ENCODE measurements around the gene AR.
A peak's percentile ranks its signal among the peaks of the same experiment; 100 is the strongest.

Gene AR

GRCh38 chrX:67724359-67725110 is 180.7 kb downstream of the AR start:
- DNase-seq: peak in 9 of 56 donors; percentile 0 to 10 (median 3)

DNA sequence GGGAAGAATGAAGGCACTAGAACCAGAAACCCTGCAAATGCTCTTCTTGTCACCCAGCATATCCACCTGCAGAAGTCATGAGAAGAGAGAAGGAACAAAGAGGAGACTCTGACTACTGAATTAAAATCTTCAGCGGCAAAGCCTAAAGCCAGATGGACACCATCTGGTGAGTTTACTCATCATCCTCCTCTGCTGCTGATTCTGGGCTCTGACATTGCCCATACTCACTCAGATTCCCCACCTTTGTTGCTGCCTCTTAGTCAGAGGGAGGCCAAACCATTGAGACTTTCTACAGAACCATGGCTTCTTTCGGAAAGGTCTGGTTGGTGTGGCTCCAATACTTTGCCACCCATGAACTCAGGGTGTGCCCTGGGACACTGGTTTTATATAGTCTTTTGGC is 181.7 kb downstream of the AR start:
- no peak for DNase-seq

DNA sequence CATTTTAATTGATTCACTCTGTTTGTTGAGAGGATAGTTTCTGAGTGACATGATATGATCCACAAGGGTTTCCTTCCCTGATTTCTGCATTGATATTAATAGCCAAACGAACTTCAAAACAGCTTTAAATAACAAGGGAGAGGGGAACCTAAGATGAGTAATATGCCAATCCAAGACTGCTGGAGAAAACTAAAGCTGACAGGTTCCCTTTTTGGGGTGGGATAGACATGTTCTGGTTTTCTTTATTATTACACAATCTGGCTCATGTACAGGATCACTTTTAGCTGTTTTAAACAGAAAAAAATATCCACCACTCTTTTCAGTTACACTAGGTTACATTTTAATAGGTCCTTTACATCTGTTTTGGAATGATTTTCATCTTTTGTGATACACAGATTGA is 182.2 kb downstream of the AR start:
- no peak for DNase-seq

DNA sequence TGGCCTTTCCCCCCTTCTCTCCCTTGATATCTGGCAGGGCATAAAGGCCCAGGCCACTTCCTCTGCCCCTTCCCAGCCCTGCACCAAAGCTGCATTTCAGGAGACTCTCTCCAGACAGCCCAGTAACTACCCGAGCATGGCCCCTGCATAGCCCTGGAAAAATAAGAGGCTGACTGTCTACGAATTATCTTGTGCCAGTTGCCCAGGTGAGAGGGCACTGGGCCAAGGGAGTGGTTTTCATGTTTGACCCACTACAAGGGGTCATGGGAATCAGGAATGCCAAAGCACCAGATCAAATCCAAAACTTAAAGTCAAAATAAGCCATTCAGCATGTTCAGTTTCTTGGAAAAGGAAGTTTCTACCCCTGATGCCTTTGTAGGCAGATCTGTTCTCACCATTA is 183.8 kb downstream of the AR start:
- no peak for DNase-seq

GRCh38 chrX:67730296-67730695 is 186.5 kb downstream of the AR start:
- no peak for DNase-seq

- DNase-seq: no peak
Measured at GRCh38 chrX:67731061-67731460, 187.2 kb downstream of the AR start.

DNA sequence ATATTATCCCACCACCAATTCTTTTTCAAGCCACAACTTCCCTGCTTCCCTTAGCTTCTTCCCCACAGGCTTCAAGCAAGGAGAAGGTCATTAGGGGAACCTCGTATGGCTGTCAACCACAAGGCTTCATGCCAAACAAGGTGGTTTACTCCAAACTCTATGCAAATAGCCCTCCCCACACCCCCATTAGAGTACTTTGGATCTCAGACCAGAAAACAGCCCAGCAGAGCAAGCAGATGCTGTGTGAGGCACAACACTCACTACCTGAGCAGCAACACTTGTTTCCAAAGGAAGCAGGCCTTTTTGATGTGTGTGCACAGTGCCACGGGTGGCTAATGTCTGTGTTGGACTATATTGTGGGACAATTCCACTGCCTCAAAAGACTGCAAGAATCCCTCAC is 189.0 kb downstream of the AR start:
- no peak for DNase-seq

GRCh38 chrX:67734111-67734753 is 190.4 kb downstream of the AR start:
- no peak for DNase-seq

DNA sequence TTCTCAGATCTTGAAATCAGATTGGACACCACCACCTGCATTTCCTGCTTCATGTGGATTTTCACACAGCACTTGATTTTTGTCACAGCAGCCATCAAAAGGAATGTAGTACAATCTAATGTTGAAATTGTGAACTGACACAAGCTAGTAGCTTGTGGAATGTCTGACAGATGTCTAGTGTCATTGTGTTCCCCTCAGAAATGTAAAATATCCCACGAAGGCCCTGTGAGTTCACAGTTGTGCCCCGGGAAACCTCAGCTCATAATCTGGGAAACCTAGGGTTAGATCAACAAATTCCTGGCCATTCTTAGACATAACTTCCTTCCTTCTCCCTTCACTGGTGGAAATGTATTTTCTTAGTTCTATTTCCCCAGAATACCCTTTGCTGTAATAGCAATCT is 205.7 kb downstream of the AR start:
- no peak for DNase-seq

- no peak for DNase-seq
Measured at GRCh38 chrX:67750694-67751093, 206.9 kb downstream of the AR start.

DNA sequence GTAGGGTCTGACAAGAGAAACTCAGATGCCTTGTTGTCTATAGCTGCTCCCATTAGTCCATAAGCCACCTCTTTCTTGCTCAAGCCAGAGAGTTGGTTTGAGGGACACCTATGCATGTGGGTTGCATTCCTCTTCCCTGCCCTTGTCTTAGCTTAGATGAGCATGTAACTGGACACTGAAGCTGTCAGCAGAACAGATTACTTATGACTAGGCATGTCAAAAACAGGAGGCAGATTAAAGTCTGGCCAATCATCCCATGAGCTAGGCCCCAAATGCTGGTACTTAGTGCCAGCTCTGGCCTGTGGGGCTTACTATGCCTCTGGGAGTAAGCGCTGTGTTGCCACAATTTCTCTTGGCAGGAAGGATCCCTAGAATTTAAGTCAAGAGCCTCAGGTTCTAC is 215.2 kb downstream of the AR start:
- DNase-seq: no peak

GRCh38 chrX:67777148-67777547 is 233.3 kb downstream of the AR start:
- no peak for DNase-seq

DNA sequence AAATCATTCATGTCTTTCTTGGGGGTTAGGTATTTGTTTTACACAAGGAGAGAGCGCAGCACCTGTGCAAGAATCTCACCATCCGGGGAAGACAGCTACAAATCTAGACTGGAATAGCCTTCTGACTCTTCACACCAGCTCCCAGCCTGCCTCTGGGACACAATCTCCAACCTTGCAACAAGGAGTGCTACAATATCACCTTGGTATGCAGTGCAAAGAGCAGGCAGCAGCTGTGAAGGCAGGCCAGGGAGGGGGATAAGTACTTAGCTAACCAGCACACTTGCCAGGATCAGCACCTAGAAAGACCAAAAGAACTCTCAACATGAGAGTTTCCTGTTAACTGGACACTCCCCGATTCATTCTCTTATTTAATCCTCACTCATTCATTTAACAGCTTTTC is 235.3 kb downstream of the AR start:
- DNase-seq: no peak

Data from amygdala (tissue), 56 donors.